Epithelial cell of proximal tubule (primary cell): ENCODE results near the gene APBA3. TPM values are rescaled to one million over a fixed set of nuclear protein-coding genes. Genes with fewer than 3 reads are reported as not detected.

Experiments used
- DNase-seq: peaks from one replicate; pipeline ENCODE4 v3.0.0-alpha.2; 2011; ENCODE audit warnings: low read depth
- H3K4me3 ChIP-seq: 2 replicates; pipeline ENCODE4 v1.5.1; 2011; ENCODE audit warnings: low read depth, mild to moderate bottlenecking, low read length
- CTCF ChIP-seq: conservative IDR thresholded peaks from 2 replicates; pipeline ENCODE4 v1.5.1; 2012; ENCODE audit warnings: low read depth, mild to moderate bottlenecking, low read length
- total RNA-seq: library from RNA; depleted of rRNA; stranded (reverse); fragments of >200 nt; gene quantifications from 2 replicates; pipeline ENCODE4 v1.2.3, GENCODE V29; 2015

Gene APBA3
- total RNA-seq, 1 donor from 2014 or later, result 25.8 TPM

GRCh38 chr19:3740431-3740830 is 21.1 kb downstream of the APBA3 start:
- H3K4me3 ChIP-seq, result no peak overlapping the region
- DNase-seq, result no peak
- TF ChIP-seq CTCF, result no peak

- TF ChIP-seq CTCF, result no peak
- DNase-seq, result no peak
- H3K4me3 ChIP-seq, result no peak overlapping the region
These were observed 22.8 kb downstream of the APBA3 start for GRCh38 chr19:3738477-3739220.

DNA sequence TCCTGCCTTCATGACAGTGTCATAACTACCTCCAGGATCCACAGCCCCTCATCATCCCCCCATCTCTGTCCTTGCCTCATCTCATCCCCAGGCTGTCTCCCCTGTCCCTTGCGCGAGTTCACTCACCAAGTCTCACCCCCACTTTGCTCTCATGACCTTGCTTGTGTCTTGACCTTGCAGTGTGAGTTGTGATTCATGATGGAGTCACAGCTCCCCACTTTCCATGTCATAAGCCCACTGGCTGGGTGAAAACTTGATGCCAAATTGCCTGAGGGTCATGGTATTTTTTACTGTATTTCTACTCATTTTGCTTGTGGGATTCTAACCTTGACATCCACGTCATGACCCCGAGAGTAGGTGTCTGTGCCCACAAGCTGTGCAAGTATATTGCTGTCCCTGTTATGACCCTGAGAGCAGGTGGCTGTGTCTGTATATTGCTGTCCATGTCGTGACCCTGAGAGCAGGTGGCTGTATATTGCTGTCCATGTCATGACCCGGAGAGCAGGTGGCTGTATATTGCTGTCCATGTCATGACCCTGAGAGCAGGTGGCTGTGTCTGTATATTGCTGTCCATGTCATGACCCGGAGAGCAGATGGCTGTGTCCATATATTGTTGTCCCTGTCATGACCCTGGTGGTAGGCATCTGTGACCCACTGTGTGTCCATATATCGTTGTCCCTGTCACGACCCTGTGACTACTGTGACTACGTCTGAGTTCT is 23.8 kb downstream of the APBA3 start:
- no peak for TF ChIP-seq CTCF
- no peak for DNase-seq
- H3K4me3 ChIP-seq, result no peak overlapping the region

DNA sequence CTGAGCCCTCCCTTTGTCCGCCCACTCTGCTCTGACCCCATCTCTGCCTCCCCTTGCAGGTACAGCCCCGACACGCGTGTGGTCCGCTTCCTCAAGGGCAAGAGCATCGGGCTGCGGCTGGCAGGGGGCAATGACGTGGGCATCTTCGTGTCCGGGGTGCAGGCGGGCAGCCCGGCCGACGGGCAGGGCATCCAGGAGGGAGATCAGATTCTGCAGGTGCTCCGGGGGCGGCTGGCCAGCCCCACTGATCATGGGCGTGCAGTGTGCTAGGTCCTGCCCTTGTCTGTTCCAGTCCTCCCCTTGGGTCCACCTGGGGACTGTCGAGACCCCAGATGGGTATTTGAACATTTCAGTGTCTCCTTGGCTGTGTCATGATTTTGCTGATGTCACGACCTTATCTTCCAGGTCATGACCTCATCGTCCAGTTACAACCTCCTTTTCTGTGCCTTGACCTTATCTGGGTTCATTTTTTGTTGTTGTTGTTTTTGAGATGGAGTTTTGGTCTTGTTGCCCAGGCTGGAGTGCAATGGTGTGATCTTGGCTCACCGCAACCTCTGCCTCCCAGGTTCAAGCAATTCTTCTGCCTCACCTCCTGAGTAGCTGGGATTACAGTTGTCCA is 25.3 kb downstream of the APBA3 start:
- no peak for TF ChIP-seq CTCF
- no peak for DNase-seq
- H3K4me3 ChIP-seq, result no peak overlapping the region

DNA sequence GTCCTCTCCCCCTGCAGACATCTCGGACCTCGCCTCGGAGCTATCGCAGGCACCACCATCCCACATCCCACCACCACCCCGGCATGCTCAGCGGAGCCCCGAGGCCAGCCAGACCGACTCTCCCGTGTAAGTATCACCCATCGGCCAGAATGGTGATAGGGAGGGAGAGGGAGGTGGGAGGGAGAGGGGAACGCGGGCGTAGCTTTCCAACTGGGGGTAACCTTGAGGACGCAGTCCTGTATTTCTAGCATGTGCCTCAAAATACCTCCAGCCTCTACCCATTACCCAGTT is 27.2 kb downstream of the APBA3 start:
- no peak overlapping the region for H3K4me3 ChIP-seq
- DNase-seq, result no peak
- TF ChIP-seq CTCF, result no peak

GRCh38 chr19:3733549-3734309 is 27.8 kb downstream of the APBA3 start:
- TF ChIP-seq CTCF, result no peak
- H3K4me3 ChIP-seq, result no peak overlapping the region
- DNase-seq, result no peak
